PC-3 (cell line): Measurements from ENCODE around the gene GALR3.

Experiments used
- CTCF ChIP-seq: fragments of 300-600 bp; sonication (generic); conservative IDR thresholded peaks from 2 replicates; pipeline ENCODE4 v1.5.1; 2017; ENCODE audit warnings: antibody characterized with exemption, low read depth, mild to moderate bottlenecking, low read length
- EZH2 ChIP-seq: fragments of 300-600 bp; sonication (generic); IDR thresholded peaks from one replicate; pipeline ENCODE4 v1.6.1; 2017; ENCODE audit warnings: antibody characterized with exemption, mild to moderate bottlenecking, low read length; ENCODE audit not compliant: unreplicated experiment
- EZH2phosphoT487 ChIP-seq: fragments of 300-600 bp; sonication (generic); IDR thresholded peaks from 2 replicates; pipeline ENCODE4 v1.6.1; 2018; ENCODE audit warnings: mild to moderate bottlenecking, antibody characterized with exemption, low read length, borderline replicate concordance

- TF ChIP-seq CTCF, result no peak
- no peak for TF ChIP-seq EZH2
- TF ChIP-seq EZH2phosphoT487, result no peak
These were observed 20.6 kb upstream of the GALR3 start for GRCh38 chr22:37802310-37803194.
